SK-N-SH (cell line): ENCODE measurements around the gene CBFA2T2.

Experiments
- CTCF ChIP-seq: fragments of 200-600 bp; sonication (generic); IDR thresholded peaks from 2 replicates; pipeline ENCODE4 v1.6.1; 2017; ENCODE audit warnings: antibody characterized with exemption, mild to moderate bottlenecking, moderate library complexity
- MXI1 ChIP-seq: IDR thresholded peaks from 2 replicates; pipeline ENCODE4 v1.6.1; 2012; ENCODE audit warnings: mild to moderate bottlenecking, low read depth, low read length, improper control_type of control experiment
- NRF1 ChIP-seq: IDR thresholded peaks from 2 replicates; pipeline ENCODE4 v1.6.1; 2012; ENCODE audit warnings: low read depth, mild to moderate bottlenecking, low read length
- POLR2AphosphoS5 ChIP-seq: IDR thresholded peaks from 2 replicates; pipeline ENCODE4 v1.6.1; 2012; ENCODE audit warnings: low read depth, low read length
- RAD21 ChIP-seq: IDR thresholded peaks from 2 replicates; pipeline ENCODE4 v1.6.1; 2012; ENCODE audit warnings: mild to moderate bottlenecking, low read length
- TEAD4 ChIP-seq: IDR thresholded peaks from 2 replicates; pipeline ENCODE4 v1.4.0; 2012; ENCODE audit warnings: mild to moderate bottlenecking, borderline replicate concordance; ENCODE audit not compliant: insufficient read depth
- YY1 ChIP-seq: IDR thresholded peaks from 2 replicates; pipeline ENCODE4 v1.4.0; 2012; ENCODE audit warnings: low read depth, mild to moderate bottlenecking

- TF ChIP-seq NRF1 (no peak), TEAD4 (no peak), MXI1 (no peak), CTCF (no peak), RAD21 (no peak), YY1 (no peak), POLR2AphosphoS5 (no peak)
Measured at GRCh38 chr20:33662172-33662571, 172.3 kb downstream of the CBFA2T2 start, which contains the start of gene C20orf144.
